ENCODE measurements around the gene OSBPL10.

The OSBPL10 gene

GRCh38 chr3:31885235-31885634 is 95.8 kb downstream of the OSBPL10 start:
- Histone ChIP-seq H3K9me3 (ENCODE audit: control insufficient read depth in 5 of 5, low read length in 5 of 5) (peaks cover 0 to 4% (median 0%) of the 10 kb centered on the region in 5 donors), H3K4me1 (ENCODE audit: control insufficient read depth in 5 of 5, insufficient read depth in 5 of 5, low read length in 5 of 5) (peaks cover 0 to 6% (median 0%) of the 10 kb centered on the region in 5 donors), H3K36me3 (ENCODE audit: control insufficient read depth in 5 of 5, insufficient read depth in 5 of 5, low read length in 5 of 5) (no peaks in the 10 kb centered on the region), H3K27me3 (ENCODE audit: control insufficient read depth in 5 of 5, insufficient read depth in 4 of 5, low read length in 5 of 5) (no peaks in the 10 kb centered on the region), H3K4me3 (ENCODE audit: low read depth in 1 of 5, low read length in 5 of 5) (no peak overlapping the region), H3K27ac (ENCODE audit: low read depth, low read length) (no peak overlapping the region), H3K9ac (ENCODE audit: low read length in 5 of 5) (no peak overlapping the region)

- Histone ChIP-seq H3K27me3 (ENCODE audit: control insufficient read depth in 5 of 5, insufficient read depth in 4 of 5, low read length in 5 of 5) (no peaks in the 10 kb centered on the region), H3K9ac (ENCODE audit: low read length in 5 of 5) (no peak overlapping the region), H3K27ac (ENCODE audit: low read depth, low read length) (no peak overlapping the region), H3K4me1 (ENCODE audit: control insufficient read depth in 5 of 5, insufficient read depth in 5 of 5, low read length in 5 of 5) (peaks cover 0 to 11% (median 0%) of the 10 kb centered on the region in 5 donors), H3K4me3 (ENCODE audit: low read depth in 1 of 5, low read length in 5 of 5) (no peak overlapping the region), H3K36me3 (ENCODE audit: control insufficient read depth in 5 of 5, insufficient read depth in 5 of 5, low read length in 5 of 5) (no peaks in the 10 kb centered on the region), H3K9me3 (ENCODE audit: control insufficient read depth in 5 of 5, low read length in 5 of 5) (peaks cover 0 to 4% (median 0%) of the 10 kb centered on the region in 5 donors)
Measured at GRCh38 chr3:31884251-31884650, 96.8 kb downstream of the OSBPL10 start.

GRCh38 chr3:31882895-31883294 is 98.2 kb downstream of the OSBPL10 start:
- peaks cover 0 to 3% (median 0%) of the 10 kb centered on the region in 5 donors for H3K9me3 ChIP-seq (ENCODE audit: control insufficient read depth in 5 of 5, low read length in 5 of 5)

GRCh38 chr3:31882431-31882830 is 98.6 kb downstream of the OSBPL10 start:
- H3K4me1 ChIP-seq (ENCODE audit: control insufficient read depth in 5 of 5, insufficient read depth in 5 of 5, low read length in 5 of 5): peaks cover 0 to 30% (median 13%) of the 10 kb centered on the region in 5 donors
- no peak overlapping the region for H3K9ac ChIP-seq (ENCODE audit: low read length in 5 of 5)
- no peak overlapping the region for H3K4me3 ChIP-seq (ENCODE audit: low read depth in 1 of 5, low read length in 5 of 5)
- no peaks in the 10 kb centered on the region for H3K9me3 ChIP-seq (ENCODE audit: control insufficient read depth in 5 of 5, low read length in 5 of 5)
- no peaks in the 10 kb centered on the region for H3K36me3 ChIP-seq (ENCODE audit: control insufficient read depth in 5 of 5, insufficient read depth in 5 of 5, low read length in 5 of 5)
- H3K27me3 ChIP-seq (ENCODE audit: control insufficient read depth in 5 of 5, insufficient read depth in 4 of 5, low read length in 5 of 5): no peaks in the 10 kb centered on the region
- H3K27ac ChIP-seq (ENCODE audit: low read depth, low read length): no peak overlapping the region

More at GRCh38 chr3:31882895-31883294, 98.2 kb downstream of the OSBPL10 start:
- Histone ChIP-seq H3K4me1 (ENCODE audit: control insufficient read depth in 5 of 5, insufficient read depth in 5 of 5, low read length in 5 of 5) (peaks cover 0 to 25% (median 11%) of the 10 kb centered on the region in 5 donors), H3K4me3 (ENCODE audit: low read depth in 1 of 5, low read length in 5 of 5) (no peak overlapping the region), H3K27me3 (ENCODE audit: control insufficient read depth in 5 of 5, insufficient read depth in 4 of 5, low read length in 5 of 5) (no peaks in the 10 kb centered on the region), H3K27ac (ENCODE audit: low read depth, low read length) (no peak overlapping the region), H3K9ac (ENCODE audit: low read length in 5 of 5) (no peak overlapping the region), H3K36me3 (ENCODE audit: control insufficient read depth in 5 of 5, insufficient read depth in 5 of 5, low read length in 5 of 5) (no peaks in the 10 kb centered on the region)

GRCh38 chr3:31880482-31881078 is 100.5 kb downstream of the OSBPL10 start:
- no peak overlapping the region for H3K27ac ChIP-seq (ENCODE audit: low read depth, low read length)
- no peaks in the 10 kb centered on the region for H3K27me3 ChIP-seq (ENCODE audit: control insufficient read depth in 5 of 5, insufficient read depth in 4 of 5, low read length in 5 of 5)
- no peaks in the 10 kb centered on the region for H3K9me3 ChIP-seq (ENCODE audit: control insufficient read depth in 5 of 5, low read length in 5 of 5)
- H3K9ac ChIP-seq (ENCODE audit: low read length in 5 of 5): no peak overlapping the region
- no peak overlapping the region for H3K4me3 ChIP-seq (ENCODE audit: low read depth in 1 of 5, low read length in 5 of 5)
- H3K4me1 ChIP-seq (ENCODE audit: control insufficient read depth in 5 of 5, insufficient read depth in 5 of 5, low read length in 5 of 5): peaks cover 0 to 31% (median 16%) of the 10 kb centered on the region in 5 donors
- no peaks in the 10 kb centered on the region for H3K36me3 ChIP-seq (ENCODE audit: control insufficient read depth in 5 of 5, insufficient read depth in 5 of 5, low read length in 5 of 5)

- H3K4me3 ChIP-seq (ENCODE audit: low read depth in 1 of 5, low read length in 5 of 5): no peak overlapping the region
- H3K9me3 ChIP-seq (ENCODE audit: control insufficient read depth in 5 of 5, low read length in 5 of 5): no peaks in the 10 kb centered on the region
- peaks cover 0 to 31% (median 16%) of the 10 kb centered on the region in 5 donors for H3K4me1 ChIP-seq (ENCODE audit: control insufficient read depth in 5 of 5, insufficient read depth in 5 of 5, low read length in 5 of 5)
- no peak overlapping the region for H3K27ac ChIP-seq (ENCODE audit: low read depth, low read length)
- H3K27me3 ChIP-seq (ENCODE audit: control insufficient read depth in 5 of 5, insufficient read depth in 4 of 5, low read length in 5 of 5): no peaks in the 10 kb centered on the region
- H3K36me3 ChIP-seq (ENCODE audit: control insufficient read depth in 5 of 5, insufficient read depth in 5 of 5, low read length in 5 of 5): no peaks in the 10 kb centered on the region
- H3K9ac ChIP-seq (ENCODE audit: low read length in 5 of 5): no peak overlapping the region
Measured at GRCh38 chr3:31880020-31880419, 101.0 kb downstream of the OSBPL10 start.

GRCh38 chr3:31879365-31879764 is 101.7 kb downstream of the OSBPL10 start:
- Histone ChIP-seq H3K27me3 (ENCODE audit: control insufficient read depth in 5 of 5, insufficient read depth in 4 of 5, low read length in 5 of 5) (no peaks in the 10 kb centered on the region), H3K4me3 (ENCODE audit: low read depth in 1 of 5, low read length in 5 of 5) (no peak overlapping the region), H3K9ac (ENCODE audit: low read length in 5 of 5) (no peak overlapping the region), H3K36me3 (ENCODE audit: control insufficient read depth in 5 of 5, insufficient read depth in 5 of 5, low read length in 5 of 5) (no peaks in the 10 kb centered on the region), H3K4me1 (ENCODE audit: control insufficient read depth in 5 of 5, insufficient read depth in 5 of 5, low read length in 5 of 5) (peaks cover 0 to 31% (median 16%) of the 10 kb centered on the region in 5 donors), H3K9me3 (ENCODE audit: control insufficient read depth in 5 of 5, low read length in 5 of 5) (no peaks in the 10 kb centered on the region), H3K27ac (ENCODE audit: low read depth, low read length) (no peak overlapping the region)

GRCh38 chr3:31878231-31878838 is 102.7 kb downstream of the OSBPL10 start:
- no peaks in the 10 kb centered on the region for H3K27me3 ChIP-seq (ENCODE audit: control insufficient read depth in 5 of 5, insufficient read depth in 4 of 5, low read length in 5 of 5)
- H3K9me3 ChIP-seq (ENCODE audit: control insufficient read depth in 5 of 5, low read length in 5 of 5): no peaks in the 10 kb centered on the region
- H3K4me3 ChIP-seq (ENCODE audit: low read depth in 1 of 5, low read length in 5 of 5): peak overlapping the region in 1 of 5 donors; percentile 32
- no peaks in the 10 kb centered on the region for H3K36me3 ChIP-seq (ENCODE audit: control insufficient read depth in 5 of 5, insufficient read depth in 5 of 5, low read length in 5 of 5)
- no peak overlapping the region for H3K9ac ChIP-seq (ENCODE audit: low read length in 5 of 5)
- H3K4me1 ChIP-seq (ENCODE audit: control insufficient read depth in 5 of 5, insufficient read depth in 5 of 5, low read length in 5 of 5): peaks cover 0 to 31% (median 16%) of the 10 kb centered on the region in 5 donors
- H3K27ac ChIP-seq (ENCODE audit: low read depth, low read length): no peak overlapping the region

- Histone ChIP-seq H3K27me3 (ENCODE audit: control insufficient read depth in 5 of 5, insufficient read depth in 4 of 5, low read length in 5 of 5) (no peaks in the 10 kb centered on the region), H3K9me3 (ENCODE audit: control insufficient read depth in 5 of 5, low read length in 5 of 5) (no peaks in the 10 kb centered on the region), H3K27ac (ENCODE audit: low read depth, low read length) (no peak overlapping the region), H3K36me3 (ENCODE audit: control insufficient read depth in 5 of 5, insufficient read depth in 5 of 5, low read length in 5 of 5) (no peaks in the 10 kb centered on the region), H3K9ac (ENCODE audit: low read length in 5 of 5) (no peak overlapping the region), H3K4me3 (ENCODE audit: low read depth in 1 of 5, low read length in 5 of 5) (no peak overlapping the region), H3K4me1 (ENCODE audit: control insufficient read depth in 5 of 5, insufficient read depth in 5 of 5, low read length in 5 of 5) (peaks cover 0 to 25% (median 13%) of the 10 kb centered on the region in 5 donors)
Measured at GRCh38 chr3:31876331-31876730, 104.7 kb downstream of the OSBPL10 start.

GRCh38 chr3:31875437-31875836 is 105.6 kb downstream of the OSBPL10 start:
- H3K9ac ChIP-seq (ENCODE audit: low read length in 5 of 5): no peak overlapping the region
- H3K9me3 ChIP-seq (ENCODE audit: control insufficient read depth in 5 of 5, low read length in 5 of 5): no peaks in the 10 kb centered on the region
- no peak overlapping the region for H3K27ac ChIP-seq (ENCODE audit: low read depth, low read length)
- H3K4me1 ChIP-seq (ENCODE audit: control insufficient read depth in 5 of 5, insufficient read depth in 5 of 5, low read length in 5 of 5): peaks cover 0 to 25% (median 13%) of the 10 kb centered on the region in 5 donors
- no peak overlapping the region for H3K4me3 ChIP-seq (ENCODE audit: low read depth in 1 of 5, low read length in 5 of 5)
- no peaks in the 10 kb centered on the region for H3K27me3 ChIP-seq (ENCODE audit: control insufficient read depth in 5 of 5, insufficient read depth in 4 of 5, low read length in 5 of 5)
- H3K36me3 ChIP-seq (ENCODE audit: control insufficient read depth in 5 of 5, insufficient read depth in 5 of 5, low read length in 5 of 5): no peaks in the 10 kb centered on the region

Data from subcutaneous abdominal adipose tissue (tissue), 5 donors.